ENCODE data around the gene CAPN5.

- TF ChIP-seq, protein P1, sequence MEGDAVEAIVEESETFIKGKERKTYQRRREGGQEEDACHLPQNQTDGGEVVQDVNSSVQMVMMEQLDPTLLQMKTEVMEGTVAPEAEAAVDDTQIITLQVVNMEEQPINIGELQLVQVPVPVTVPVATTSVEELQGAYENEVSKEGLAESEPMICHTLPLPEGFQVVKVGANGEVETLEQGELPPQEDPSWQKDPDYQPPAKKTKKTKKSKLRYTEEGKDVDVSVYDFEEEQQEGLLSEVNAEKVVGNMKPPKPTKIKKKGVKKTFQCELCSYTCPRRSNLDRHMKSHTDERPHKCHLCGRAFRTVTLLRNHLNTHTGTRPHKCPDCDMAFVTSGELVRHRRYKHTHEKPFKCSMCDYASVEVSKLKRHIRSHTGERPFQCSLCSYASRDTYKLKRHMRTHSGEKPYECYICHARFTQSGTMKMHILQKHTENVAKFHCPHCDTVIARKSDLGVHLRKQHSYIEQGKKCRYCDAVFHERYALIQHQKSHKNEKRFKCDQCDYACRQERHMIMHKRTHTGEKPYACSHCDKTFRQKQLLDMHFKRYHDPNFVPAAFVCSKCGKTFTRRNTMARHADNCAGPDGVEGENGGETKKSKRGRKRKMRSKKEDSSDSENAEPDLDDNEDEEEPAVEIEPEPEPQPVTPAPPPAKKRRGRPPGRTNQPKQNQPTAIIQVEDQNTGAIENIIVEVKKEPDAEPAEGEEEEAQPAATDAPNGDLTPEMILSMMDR (IDR thresholded peaks at IDR 0.05; ENCODE audit: control extremely low read depth in 1 of 3, insufficient read depth in 1 of 3, low read depth in 1 of 3, low read length in 3 of 3) = no peak
- TF ChIP-seq POLR2A (IDR thresholded peaks at IDR 0.05; ENCODE audit: control extremely low read depth in 1 of 2, low read depth in 2 of 2, low read length in 2 of 2) (no peak), EP300 (IDR thresholded peaks at IDR 0.05; ENCODE audit: borderline replicate concordance in 1 of 2, low read depth in 2 of 2, low read length in 2 of 2) (no peak), EZH2 (IDR thresholded peaks at IDR 0.05; ENCODE audit: low read depth, low read length, severe bottlenecking) (no peak)
These were observed 2.9 kb upstream of the CAPN5 start for GRCh38 chr11:77063861-77064260.
